GM12878 (cell line): ENCODE data around the gene RRP15.

Source experiments
- BHLHE40 ChIP-seq, 2 experiments: fragments of 450-650 bp in 1 of 2; IDR thresholded peaks; 2 replicates each; pipeline ENCODE4 v1.6.1; 2011 to 2017; ENCODE audit warnings: low read depth in 2 of 2, borderline replicate concordance in 1 of 2, improper control_type of control experiment in 1 of 2, low read length in 1 of 2, mild to moderate bottlenecking in 1 of 2
- EP300 ChIP-seq, 2 experiments: fragments of 150-350 bp in 1 of 2; IDR thresholded peaks; 2 replicates each; pipeline ENCODE4 v1.6.1; 2011 to 2012; ENCODE audit warnings: low read depth in 2 of 2, low read length in 2 of 2, borderline replicate concordance in 1 of 2, improper control_type of control experiment in 1 of 2, inconsistent platforms in 1 of 2; ENCODE audit not compliant: control insufficient read depth in 1 of 2
- EZH2 ChIP-seq: IDR thresholded peaks from 2 replicates; pipeline ENCODE4 v1.6.1; 2012; ENCODE audit warnings: low read depth, mild to moderate bottlenecking, control low read depth, inconsistent platforms, low read length, borderline replicate concordance; ENCODE audit not compliant: control insufficient read depth
- FOS ChIP-seq: IDR thresholded peaks from 3 replicates; pipeline ENCODE4 v1.6.1; 2011; ENCODE audit warnings: borderline replicate concordance; ENCODE audit not compliant: insufficient read length; ENCODE audit errors: extremely low read depth
- HDAC6 ChIP-seq: fragments of 200-600 bp; sonication (generic); IDR thresholded peaks from one replicate; pipeline ENCODE4 v1.8.0; 2017; ENCODE audit warnings: antibody characterized with exemption; ENCODE audit not compliant: unreplicated experiment
- MXI1 ChIP-seq: fragments of 150-350 bp; IDR thresholded peaks from 2 replicates; pipeline ENCODE4 v1.6.1; 2011; ENCODE audit warnings: low read depth, mild to moderate bottlenecking, inconsistent platforms, low read length, improper control_type of control experiment
- MYC ChIP-seq: IDR thresholded peaks from 2 replicates; pipeline ENCODE4 v1.6.1; 2011; ENCODE audit warnings: mild to moderate bottlenecking, low read length, moderate library complexity, inconsistent platforms; ENCODE audit not compliant: insufficient read depth, insufficient replicate concordance, insufficient read length, severe bottlenecking
- POLR2A ChIP-seq: IDR thresholded peaks from 2 replicates; pipeline ENCODE4 v1.6.1; 2011; ENCODE audit warnings: low read depth, mild to moderate bottlenecking, low read length
- SMC3 ChIP-seq: IDR thresholded peaks from 2 replicates; pipeline ENCODE4 v1.6.1; 2011; ENCODE audit warnings: low read length, improper control_type of control experiment, borderline replicate concordance
- ZNF207 ChIP-seq: fragments of 450-650 bp; IDR thresholded peaks from 2 replicates; pipeline ENCODE4 v1.6.1; 2014; ENCODE audit warnings: antibody characterized with exemption, mild to moderate bottlenecking, borderline replicate concordance
- TF ChIP-seq, protein P1 (sequence below), 3 experiments: IDR thresholded peaks in 2 of 3; conservative IDR thresholded peaks in 1 of 3; 2 replicates each; pipeline ENCODE4 v1.5.1; 2011; ENCODE audit warnings: low read depth in 3 of 3, low read length in 3 of 3, mild to moderate bottlenecking in 3 of 3, control low read depth in 2 of 3, moderate library complexity in 2 of 3, inconsistent platforms in 1 of 3, mixed read lengths in 1 of 3; ENCODE audit not compliant: control insufficient read depth in 2 of 3, insufficient read depth in 1 of 3; ENCODE audit errors: extremely low read depth in 1 of 3

DNA sequence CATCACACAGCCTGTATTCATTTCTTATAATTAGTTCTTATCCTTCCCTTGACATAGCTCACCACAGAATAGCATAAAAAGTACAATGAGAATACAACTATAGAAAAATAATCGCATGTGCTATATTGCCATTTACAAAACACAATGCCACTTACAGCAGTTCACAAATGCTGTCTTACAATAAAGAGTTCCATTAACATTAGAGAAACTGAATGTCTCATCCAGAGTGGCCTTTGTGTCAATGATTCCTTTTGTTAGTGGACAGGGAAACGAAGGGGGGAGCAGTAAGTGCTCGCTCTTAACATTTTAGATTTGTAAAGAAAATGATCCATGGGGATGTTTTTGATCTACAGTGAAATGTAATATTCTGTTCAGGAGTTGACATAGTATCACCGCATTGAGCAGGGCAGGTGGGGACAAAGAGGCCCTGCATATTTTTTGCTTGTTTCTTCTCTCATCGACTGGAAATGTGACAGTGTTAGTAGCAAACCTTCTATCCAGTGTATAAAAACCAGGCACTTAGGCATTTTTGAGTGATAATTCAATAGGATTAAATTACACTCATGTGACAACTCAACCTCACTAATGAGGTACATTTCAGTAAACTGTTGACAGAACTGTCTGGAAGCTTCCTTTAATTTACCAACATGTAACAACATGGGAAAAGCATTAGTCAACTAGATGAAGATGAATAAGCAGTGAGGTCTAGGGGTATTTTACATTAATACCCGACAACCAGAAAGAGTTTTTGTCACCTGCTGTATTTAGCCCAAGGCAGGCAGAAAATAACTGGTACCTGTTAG lies 35.6 kb upstream of the RRP15 start:
- TF ChIP-seq EP300 (IDR thresholded peaks at IDR 0.05; ENCODE audit: borderline replicate concordance in 1 of 2, control insufficient read depth in 1 of 2, low read depth in 2 of 2, low read length in 2 of 2) (no peak), FOS (no peak), ZNF207 (no peak), HDAC6 (no peak), POLR2A (no peak), BHLHE40 (IDR thresholded peaks at IDR 0.05; ENCODE audit: borderline replicate concordance in 1 of 2, low read depth in 2 of 2, low read length in 1 of 2) (no peak), SMC3 (no peak), MYC (no peak), MXI1 (no peak), EZH2 (no peak)
- TF ChIP-seq, protein P1, sequence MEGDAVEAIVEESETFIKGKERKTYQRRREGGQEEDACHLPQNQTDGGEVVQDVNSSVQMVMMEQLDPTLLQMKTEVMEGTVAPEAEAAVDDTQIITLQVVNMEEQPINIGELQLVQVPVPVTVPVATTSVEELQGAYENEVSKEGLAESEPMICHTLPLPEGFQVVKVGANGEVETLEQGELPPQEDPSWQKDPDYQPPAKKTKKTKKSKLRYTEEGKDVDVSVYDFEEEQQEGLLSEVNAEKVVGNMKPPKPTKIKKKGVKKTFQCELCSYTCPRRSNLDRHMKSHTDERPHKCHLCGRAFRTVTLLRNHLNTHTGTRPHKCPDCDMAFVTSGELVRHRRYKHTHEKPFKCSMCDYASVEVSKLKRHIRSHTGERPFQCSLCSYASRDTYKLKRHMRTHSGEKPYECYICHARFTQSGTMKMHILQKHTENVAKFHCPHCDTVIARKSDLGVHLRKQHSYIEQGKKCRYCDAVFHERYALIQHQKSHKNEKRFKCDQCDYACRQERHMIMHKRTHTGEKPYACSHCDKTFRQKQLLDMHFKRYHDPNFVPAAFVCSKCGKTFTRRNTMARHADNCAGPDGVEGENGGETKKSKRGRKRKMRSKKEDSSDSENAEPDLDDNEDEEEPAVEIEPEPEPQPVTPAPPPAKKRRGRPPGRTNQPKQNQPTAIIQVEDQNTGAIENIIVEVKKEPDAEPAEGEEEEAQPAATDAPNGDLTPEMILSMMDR (IDR thresholded peaks at IDR 0.05 in 2 of 3, conservative IDR thresholded peaks at IDR 0.05 in 1 of 3; ENCODE audit: control insufficient read depth in 2 of 3, extremely low read depth in 1 of 3, insufficient read depth in 1 of 3, low read depth in 3 of 3, low read length in 3 of 3), result no peak
